ENCODE measurements around the gene FDX2.

Gene FDX2

GRCh38 chr19:10295305-10295846 is 20.4 kb downstream of the FDX2 start:
- no peak overlapping the region for H3K4me3 ChIP-seq (ENCODE audit: low read length)

GRCh38 chr19:10294368-10294697 is 21.5 kb downstream of the FDX2 start:
- H3K4me3 ChIP-seq (ENCODE audit: low read length), result no peak overlapping the region
- TF ChIP-seq CTCF (conservative IDR thresholded peaks at IDR 0.05; ENCODE audit: low read length), result no peak
- DNase-seq (ENCODE audit: low read depth), result no peak

More at GRCh38 chr19:10295305-10295846, 20.4 kb downstream of the FDX2 start:
- DNase-seq (ENCODE audit: low read depth), result no peak
- TF ChIP-seq CTCF (conservative IDR thresholded peaks at IDR 0.05; ENCODE audit: low read length), result 0 out of 2 replicates have a peak, but pooled peaks have one; percentile 2

DNA sequence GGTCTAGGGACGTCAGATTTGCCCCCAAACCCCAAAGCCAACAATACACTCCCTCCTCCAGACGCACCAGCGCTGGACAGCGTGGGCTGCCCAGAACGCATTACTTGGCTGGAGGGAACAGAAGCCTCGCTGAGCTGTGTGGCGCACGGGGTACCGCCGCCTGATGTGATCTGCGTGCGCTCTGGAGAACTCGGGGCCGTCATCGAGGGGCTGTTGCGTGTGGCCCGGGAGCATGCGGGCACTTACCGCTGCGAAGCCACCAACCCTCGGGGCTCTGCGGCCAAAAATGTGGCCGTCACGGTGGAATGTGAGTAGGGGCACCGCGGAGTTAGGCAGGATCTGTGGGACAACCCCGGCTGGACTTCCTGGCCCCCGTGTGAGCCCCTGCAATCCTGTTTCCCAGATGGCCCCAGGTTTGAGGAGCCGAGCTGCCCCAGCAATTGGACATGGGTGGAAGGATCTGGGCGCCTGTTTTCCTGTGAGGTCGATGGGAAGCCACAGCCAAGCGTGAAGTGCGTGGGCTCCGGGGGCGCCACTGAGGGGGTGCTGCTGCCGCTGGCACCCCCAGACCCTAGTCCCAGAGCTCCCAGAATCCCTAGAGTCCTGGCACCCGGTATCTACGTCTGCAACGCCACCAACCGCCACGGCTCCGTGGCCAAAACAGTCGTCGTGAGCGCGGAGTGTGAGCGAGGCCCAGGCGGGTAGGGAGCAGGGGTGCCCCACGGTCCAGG is 22.0 kb downstream of the FDX2 start:
- no peak overlapping the region for H3K4me3 ChIP-seq (ENCODE audit: low read length)
- no peak for DNase-seq (ENCODE audit: low read depth)
- no peak for TF ChIP-seq CTCF (conservative IDR thresholded peaks at IDR 0.05; ENCODE audit: low read length)

GRCh38 chr19:10292789-10293636 is 22.8 kb downstream of the FDX2 start:
- DNase-seq (ENCODE audit: low read depth), result no peak
- TF ChIP-seq CTCF (conservative IDR thresholded peaks at IDR 0.05; ENCODE audit: low read length), result no peak

DNA sequence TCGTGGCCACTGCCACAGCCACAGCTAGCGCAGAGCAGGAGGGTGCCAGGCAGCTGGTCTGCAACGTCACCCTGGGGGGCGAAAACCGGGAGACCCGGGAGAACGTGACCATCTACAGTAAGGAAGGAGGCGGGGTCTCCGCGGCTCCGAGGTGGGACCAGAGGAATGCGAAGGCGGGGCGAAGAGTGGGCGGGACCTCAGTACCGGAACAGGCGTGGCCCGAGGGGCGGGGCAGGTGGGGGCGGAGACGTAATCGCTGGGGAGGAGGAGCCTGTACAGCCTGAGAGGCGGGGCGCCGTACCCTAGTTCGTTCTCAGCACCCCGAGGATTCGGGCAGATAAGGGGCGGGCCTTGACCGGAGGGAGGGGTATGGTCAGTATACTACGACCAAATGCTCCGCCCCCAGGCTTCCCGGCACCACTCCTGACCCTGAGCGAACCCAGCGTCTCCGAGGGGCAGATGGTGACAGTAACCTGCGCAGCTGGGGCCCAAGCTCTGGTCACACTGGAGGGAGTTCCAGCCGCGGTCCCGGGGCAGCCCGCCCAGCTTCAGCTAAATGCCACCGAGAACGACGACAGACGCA is 23.5 kb downstream of the FDX2 start:
- no peak for TF ChIP-seq CTCF (conservative IDR thresholded peaks at IDR 0.05; ENCODE audit: low read length)
- peak; percentile 70 for DNase-seq (ENCODE audit: low read depth)
- peak overlapping the region; percentile 58 for H3K4me3 ChIP-seq (ENCODE audit: low read length)

More at GRCh38 chr19:10292789-10293636, 22.8 kb downstream of the FDX2 start:
- peak overlapping the region; percentile 44 for H3K4me3 ChIP-seq (ENCODE audit: low read length)

DNA sequence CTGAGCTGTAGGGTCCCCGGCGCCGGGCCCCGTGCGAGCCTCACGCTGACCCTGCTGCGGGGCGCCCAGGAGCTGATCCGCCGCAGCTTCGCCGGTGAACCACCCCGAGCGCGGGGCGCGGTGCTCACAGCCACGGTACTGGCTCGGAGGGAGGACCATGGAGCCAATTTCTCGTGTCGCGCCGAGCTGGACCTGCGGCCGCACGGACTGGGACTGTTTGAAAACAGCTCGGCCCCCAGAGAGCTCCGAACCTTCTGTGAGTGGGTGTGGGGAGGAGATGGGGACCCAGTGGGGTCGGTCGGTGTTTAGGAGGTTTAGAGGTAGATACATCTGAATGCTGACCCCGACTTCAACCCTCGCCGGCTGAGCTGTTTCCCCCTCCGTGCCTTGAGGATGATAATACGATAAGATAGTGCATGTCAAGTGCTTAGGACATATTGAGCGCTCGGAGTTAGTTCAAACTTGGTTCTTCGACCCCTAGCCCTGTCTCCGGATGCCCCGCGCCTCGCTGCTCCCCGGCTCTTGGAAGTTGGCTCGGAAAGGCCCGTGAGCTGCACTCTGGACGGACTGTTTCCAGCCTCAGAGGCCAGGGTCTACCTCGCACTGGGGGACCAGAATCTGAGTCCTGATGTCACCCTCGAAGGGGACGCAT is 24.1 kb downstream of the FDX2 start:
- H3K4me3 ChIP-seq (ENCODE audit: low read length), result peak overlapping the region; percentile 58
- no peak for DNase-seq (ENCODE audit: low read depth)
- no peak for TF ChIP-seq CTCF (conservative IDR thresholded peaks at IDR 0.05; ENCODE audit: low read length)

Data from AG10803 (cell line).